ENCODE data around the gene CDC25B. TPM values are rescaled to one million over a fixed set of nuclear protein-coding genes. Genes with fewer than 3 reads are reported as not detected.

Gene CDC25B
- total and polyA plus RNA-seq, 2 of the 13 experiments (the other 11 are each of a cell fraction or from before 2014, with no cell fraction given): 14.5 to 19.4 TPM

DNA sequence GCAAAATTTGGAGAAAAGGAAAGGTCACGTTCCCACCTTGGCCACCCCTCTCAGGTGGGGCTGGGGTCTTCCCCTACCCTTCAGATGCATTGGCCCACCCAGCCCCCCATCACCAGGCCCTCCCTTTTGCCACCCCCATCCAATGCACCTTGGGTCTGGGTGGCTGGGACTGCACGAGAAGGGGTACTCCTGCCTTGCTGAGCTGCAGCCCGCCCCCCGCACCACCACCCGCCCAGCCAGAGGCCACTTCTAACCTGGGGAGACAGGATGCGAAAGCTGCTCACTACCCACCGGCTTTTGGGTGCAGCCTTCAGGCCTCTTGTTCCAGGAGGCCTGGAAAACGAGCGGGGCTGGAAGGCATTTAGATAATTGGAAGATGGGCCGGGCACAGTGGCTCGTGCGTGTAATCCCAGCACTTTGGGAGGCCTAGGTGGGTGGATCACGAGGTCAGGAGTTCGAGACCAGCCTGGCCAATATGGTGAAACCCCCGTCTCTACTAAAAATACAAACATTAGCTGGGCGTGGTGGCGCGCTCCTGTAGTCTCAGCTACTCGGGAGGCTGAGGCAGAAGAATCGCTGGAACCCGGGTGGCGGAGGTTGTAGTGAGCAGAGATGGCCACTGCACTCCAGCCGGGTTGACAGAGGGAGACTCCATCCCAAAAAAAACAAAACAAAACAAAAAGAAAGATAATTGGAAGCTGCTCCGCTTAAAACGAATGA, 1.2 kb upstream of the CDC25B start:
- no peak overlapping the region for H2AFZ ChIP-seq (ENCODE audit: low read length)
- DNase-seq (ENCODE audit: low spot score): no peak
- peaks cover 20% of the 10 kb centered on the region for H3K79me2 ChIP-seq (ENCODE audit: insufficient read depth, low read length)
- ChIA-PET CTCF (ENCODE audit: low intra/inter-chr PET ratio, low total read pairs) (interaction anchor here (1.4 kb wide), 1 partner anchor 23 kb away, joined by 3 read pairs; no protein-coding TSS in a partner anchor), POLR2A (interaction anchor here (1.4 to 3.1 kb wide), 4 partner anchors 8 to 27 kb away, joined by 4 to 31 read pairs (median 8); partner anchors contain the start of genes ADISSP, AP5S1 and CENPB)
- no peaks in the 10 kb centered on the region; a peak in 1 of 5 replicates for H3K27me3 ChIP-seq (ENCODE audit: control insufficient read depth in 1 of 2, insufficient read depth in 2 of 2, low read length in 2 of 2)
- no TSS peak for BruUV-seq (replicated peaks)
- H3K4me3 ChIP-seq (replicated peaks in 1 of 3; ENCODE audit: insufficient read depth in 1 of 3, low read depth in 2 of 3, low read length in 3 of 3): no peak overlapping the region
- no peak for ATAC-seq
- TF ChIP-seq ZNF572 (CRISPR knock-in tag; IDR thresholded peaks at IDR 0.05): 0 out of 2 replicates have a peak, but pooled peaks have one; percentile 79
- 0 out of 2 replicates have a peak, but pooled peaks have one; percentile 24 for TF ChIP-seq CHCHD3 (CRISPR knock-in tag; IDR thresholded peaks at IDR 0.05)
- 0 out of 2 replicates have a peak, but pooled peaks have one; percentile 35 for TF ChIP-seq NFATC3 (CRISPR knock-in tag; IDR thresholded peaks at IDR 0.05)
- 0 out of 2 replicates have a peak, but pooled peaks have one; percentile 33 for TF ChIP-seq ZNF44 (CRISPR knock-in tag; IDR thresholded peaks at IDR 0.05)
- TF ChIP-seq DBP (CRISPR knock-in tag; IDR thresholded peaks at IDR 0.05; ENCODE audit: not compliant biosample characterization): no peak
- TF ChIP-seq NRL (CRISPR knock-in tag; IDR thresholded peaks at IDR 0.05; ENCODE audit: borderline replicate concordance): 0 out of 2 replicates have a peak, but pooled peaks have one; percentile 29
- TF ChIP-seq ZNF460 (CRISPR knock-in tag; IDR thresholded peaks at IDR 0.05; ENCODE audit: borderline replicate concordance): peak; percentile 35; the same call in 1 of the 2 replicates
- TF ChIP-seq PAF1 (CRISPR knock-in tag; IDR thresholded peaks at IDR 0.05): no peak
- TF ChIP-seq, protein P1, sequence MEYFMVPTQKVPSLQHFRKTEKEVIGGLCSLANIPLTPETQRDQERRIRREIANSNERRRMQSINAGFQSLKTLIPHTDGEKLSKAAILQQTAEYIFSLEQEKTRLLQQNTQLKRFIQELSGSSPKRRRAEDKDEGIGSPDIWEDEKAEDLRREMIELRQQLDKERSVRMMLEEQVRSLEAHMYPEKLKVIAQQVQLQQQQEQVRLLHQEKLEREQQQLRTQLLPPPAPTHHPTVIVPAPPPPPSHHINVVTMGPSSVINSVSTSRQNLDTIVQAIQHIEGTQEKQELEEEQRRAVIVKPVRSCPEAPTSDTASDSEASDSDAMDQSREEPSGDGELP (IDR thresholded peaks at IDR 0.05; ENCODE audit: borderline replicate concordance, low read depth): no peak
- peak; percentile 32; the same call in 1 of the 2 replicates for TF ChIP-seq HNF1B (CRISPR knock-in tag; IDR thresholded peaks at IDR 0.05)
- peak overlapping the region; percentile 97 for H3K4me2 ChIP-seq (ENCODE audit: low read depth, low read length)
- H3K4me1 ChIP-seq (ENCODE audit: insufficient read depth, low read length): peaks cover 54% of the 10 kb centered on the region
- intact Hi-C loops (cut with micrococcal nuclease; ENCODE audit: unreplicated experiment) (no loop called here), in situ Hi-C loops (cut with HindIII; ENCODE audit: extremely low pct_ligation_motif_present, low pct_unique_long_range_greater_than_20kb) (no loop called here)
- H3K27ac ChIP-seq (ENCODE audit: extremely low read length, insufficient read depth, low read length): no peak overlapping the region
- no peaks in the 10 kb centered on the region for H4K20me1 ChIP-seq (ENCODE audit: insufficient read depth, low read length)
- no peaks in the 10 kb centered on the region for H3K9me3 ChIP-seq (ENCODE audit: low read length)
- FAIRE-seq: no peak
- H3K36me3 ChIP-seq (replicated peaks in 1 of 2; ENCODE audit: control insufficient read depth in 1 of 2, insufficient read depth in 2 of 2, low read length in 2 of 2): 0 out of 5 replicates have a peak, but pooled peaks cover 0 to 4% of the 10 kb centered on the region in 2 experiments
- no peak overlapping the region for H3K9ac ChIP-seq (ENCODE audit: insufficient read depth, low read depth, low read length)
- 76% methylated on average over 25 of the region's 25 CpGs for WGBS (ENCODE audit: low lambda C conversion rate)

Measured in HepG2 (cell line).